Measurements from ENCODE around the gene VAMP2. TPM values are rescaled to one million over a fixed set of nuclear protein-coding genes. Genes with fewer than 3 reads are reported as not detected.

Gene VAMP2
- total and polyA plus RNA-seq, 10 of the 15 experiments (the other 5 are each of a cell fraction or from before 2014, with no cell fraction given): 3.0 to 35.2 (median 25.0) TPM

DNA sequence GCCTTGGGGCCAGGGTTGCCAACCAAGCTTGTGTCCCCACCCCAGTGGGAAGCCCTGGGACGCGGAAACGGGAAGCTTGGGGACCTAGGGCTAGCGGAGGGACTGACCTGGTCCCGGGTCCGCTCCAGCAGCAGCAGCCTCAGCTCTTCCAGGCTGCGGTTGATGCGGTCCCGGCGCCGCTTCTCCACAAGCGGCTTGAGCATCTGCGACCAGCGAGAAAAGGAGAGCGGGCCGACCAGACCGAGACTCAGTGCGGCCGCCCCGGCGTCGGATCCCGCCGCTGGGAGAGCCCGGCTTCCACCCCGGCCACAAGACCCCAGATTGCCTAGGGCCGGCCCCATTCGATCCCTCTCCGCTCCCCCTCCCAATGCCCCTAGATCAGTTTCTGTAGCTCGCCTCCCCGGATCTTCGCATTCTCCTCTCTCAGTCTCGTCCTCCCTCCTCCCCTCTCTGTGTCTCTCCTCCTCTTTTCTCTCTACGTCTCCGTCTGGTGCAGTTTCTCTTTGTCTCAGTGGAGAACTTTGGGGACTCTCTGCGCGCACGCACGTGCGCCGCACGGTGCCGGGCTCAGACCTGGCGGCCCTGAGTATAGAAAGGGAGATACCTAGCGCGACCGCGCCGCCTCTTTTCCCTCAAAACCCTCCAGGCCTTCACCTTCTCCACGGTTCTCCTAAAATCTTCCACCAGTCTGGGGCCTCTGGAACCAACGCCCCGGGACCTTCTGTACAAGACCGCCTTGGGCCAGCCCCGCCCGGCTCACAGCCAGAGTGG lies 39.6 kb downstream of the VAMP2 start:
- 3% methylated on average over 51 of the region's 55 CpGs for whole genome bisulfite sequencing (ENCODE audit: insufficient coverage, insufficient replicate concordance, low lambda C conversion rate, missing lambda C conversion rate)
- FAIRE-seq (no peak), DNase-seq (ENCODE audit: low read depth, low spot score) (no peak), ATAC-seq (no peak)
- H3K36me3 ChIP-seq (ENCODE audit: control insufficient read depth in 2 of 2, insufficient read depth in 2 of 2, low read length in 1 of 2): no peaks in the 10 kb centered on the region
- TF ChIP-seq ZBTB4 (CRISPR knock-in tag; IDR thresholded peaks at IDR 0.05) (no peak), MAX (IDR thresholded peaks at IDR 0.05; ENCODE audit: low read depth, low read length) (peak; percentile 59; the same call in 1 of the 2 replicates), HDAC6 (IDR thresholded peaks at IDR 0.05; ENCODE audit: unreplicated experiment) (peak; percentile 77), BHLHE40 (IDR thresholded peaks at IDR 0.05; ENCODE audit: borderline replicate concordance in 1 of 2, low read depth in 2 of 2, low read length in 1 of 2) (peak; percentile 94 to 96), MXI1 (IDR thresholded peaks at IDR 0.05; ENCODE audit: low read depth, low read length) (peak; percentile 60; the same call in 1 of the 2 replicates), SP1 (IDR thresholded peaks at IDR 0.05; ENCODE audit: low read depth, low read length) (no peak), IKZF1 (conservative IDR thresholded peaks at IDR 0.05) (peak; percentile 44)
- TF ChIP-seq, protein P1, sequence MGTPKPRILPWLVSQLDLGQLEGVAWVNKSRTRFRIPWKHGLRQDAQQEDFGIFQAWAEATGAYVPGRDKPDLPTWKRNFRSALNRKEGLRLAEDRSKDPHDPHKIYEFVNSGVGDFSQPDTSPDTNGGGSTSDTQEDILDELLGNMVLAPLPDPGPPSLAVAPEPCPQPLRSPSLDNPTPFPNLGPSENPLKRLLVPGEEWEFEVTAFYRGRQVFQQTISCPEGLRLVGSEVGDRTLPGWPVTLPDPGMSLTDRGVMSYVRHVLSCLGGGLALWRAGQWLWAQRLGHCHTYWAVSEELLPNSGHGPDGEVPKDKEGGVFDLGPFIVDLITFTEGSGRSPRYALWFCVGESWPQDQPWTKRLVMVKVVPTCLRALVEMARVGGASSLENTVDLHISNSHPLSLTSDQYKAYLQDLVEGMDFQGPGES (IDR thresholded peaks at IDR 0.05): no peak
- H3K4me2 ChIP-seq (ENCODE audit: control insufficient read depth, insufficient read depth): peak overlapping the region; percentile 94
- H3K79me2 ChIP-seq (ENCODE audit: control insufficient read depth, insufficient read depth, low read length): no peaks in the 10 kb centered on the region
- in situ Hi-C loops (cut with MboI): no loop called here
- no peak overlapping the region for H3K27ac ChIP-seq (ENCODE audit: control insufficient read depth, insufficient read depth)
- RAD21 ChIA-PET (ENCODE audit: unreplicated experiment): interaction anchor here (0.7 to 2.6 kb wide), 8 partner anchors 15 to 100 kb away, joined by 3 to 16 read pairs (median 4); no protein-coding TSS in a partner anchor
- peaks cover 36% of the 10 kb centered on the region for H3K4me1 ChIP-seq (ENCODE audit: control insufficient read depth, insufficient read depth, low read length)
- CTCF ChIA-PET: interaction anchor here (1.0 to 3.7 kb wide), 9 partner anchors 9 to 178 kb away, joined by 3 to 46 read pairs (median 4); partner anchors contain the start of gene SLC25A35
- TSS peak; percentile 43 for BruUV-seq (replicated peaks)
- peak overlapping the region; percentile 99 for H3K4me3 ChIP-seq
- H3K27me3 ChIP-seq (replicated peaks in 1 of 2; ENCODE audit: control insufficient read depth in 2 of 2, insufficient read depth in 2 of 2, low read length in 1 of 2): peaks cover 5 to 9% of the 10 kb centered on the region in 2 experiments
- no peaks in the 10 kb centered on the region for H4K20me1 ChIP-seq (ENCODE audit: control insufficient read depth, insufficient read depth)
- intact Hi-C loops (cut with micrococcal nuclease; ENCODE audit: unreplicated experiment): loop anchor here (5.0 kb wide), 1 partner anchor 174 kb away; the partner anchor contains the start of gene SLC25A35
- SMC1A ChIA-PET (ENCODE audit: uncharacterized antibody, unreplicated experiment): interaction anchor here (1.2 to 3.8 kb wide), 6 partner anchors 14 to 63 kb away, joined by 3 to 21 read pairs (median 6); no protein-coding TSS in a partner anchor
- no peaks in the 10 kb centered on the region for H3K9me3 ChIP-seq (replicated peaks; ENCODE audit: control insufficient read depth, insufficient read depth, low read length)
- peak overlapping the region; percentile 53 for H3K9ac ChIP-seq (ENCODE audit: control insufficient read depth, insufficient read depth, low read length)
- POLR2A ChIA-PET: interaction anchor here (0.9 to 3.9 kb wide), 11 partner anchors 10 to 103 kb away, joined by 3 to 19 read pairs (median 5); partner anchors contain the start of gene PER1
- peak overlapping the region; percentile 59 for H2AFZ ChIP-seq (ENCODE audit: control insufficient read depth, low read depth, low read length)

Measured in GM12878 (cell line).